Glomerular visceral epithelial cell (primary cell): Measurements from ENCODE around the gene CD99L2.
"Not testable (repeated sequence)": the region's sequence is repeated elsewhere in the genome, so short reads cannot be mapped to it uniquely, and the experiment has no call there.

ENCODE experiments used
- DNase-seq: peaks from one replicate; pipeline ENCODE4 v3.0.0-alpha.2; 2016; ENCODE audit errors: extremely low spot score

The CD99L2 gene

GRCh38 chrX:150897421-150898320 lies 797 bp downstream of the CD99L2 start:
- DNase-seq, result peak; percentile 7

DNA sequence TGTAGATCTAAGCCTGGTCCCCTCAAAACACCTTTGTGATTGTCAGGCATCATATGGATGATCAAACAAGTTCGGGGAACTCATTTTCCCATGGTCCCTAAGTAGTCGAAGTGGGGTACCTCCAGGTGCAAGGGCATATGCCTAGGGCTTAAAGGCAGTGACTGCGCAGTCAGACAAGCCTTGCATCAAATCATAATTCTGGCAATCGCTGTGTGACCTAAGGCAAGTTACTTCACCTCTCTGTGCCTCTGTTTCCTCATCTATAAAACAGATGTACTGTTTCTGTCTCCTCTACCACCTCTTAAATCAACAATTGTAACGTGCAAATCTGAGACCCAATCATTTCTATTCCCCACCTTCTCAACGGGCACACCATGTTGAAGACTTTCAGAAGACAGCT lies 1.8 kb downstream of the CD99L2 start:
- DNase-seq, result no peak

DNA sequence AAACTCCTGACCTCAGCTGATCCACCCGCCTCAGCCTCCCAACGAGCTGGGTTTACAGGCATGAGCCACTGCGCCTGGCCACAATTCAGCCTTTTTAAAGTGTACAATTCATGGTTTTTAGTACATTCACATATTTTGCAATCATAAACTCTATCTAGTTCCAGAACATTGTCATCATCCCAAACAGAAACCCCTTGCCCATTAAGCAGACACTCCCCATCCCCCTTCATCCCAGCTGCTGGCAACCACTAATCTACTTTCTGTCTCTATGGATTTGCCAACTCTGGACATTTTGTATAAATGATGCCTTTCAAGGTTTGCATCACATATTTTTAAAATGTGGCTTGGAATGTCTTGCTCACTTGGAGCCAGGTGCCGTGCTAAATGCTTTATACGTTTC lies 4.5 kb downstream of the CD99L2 start:
- no peak for DNase-seq

GRCh38 chrX:150889131-150889530 lies 9.3 kb downstream of the CD99L2 start:
- DNase-seq, result no peak

- peak; percentile 22 for DNase-seq
Measured at GRCh38 chrX:150887906-150888465, 10.5 kb downstream of the CD99L2 start.

GRCh38 chrX:150887268-150887667 lies 11.2 kb downstream of the CD99L2 start:
- not testable (repeated sequence) for DNase-seq

DNA sequence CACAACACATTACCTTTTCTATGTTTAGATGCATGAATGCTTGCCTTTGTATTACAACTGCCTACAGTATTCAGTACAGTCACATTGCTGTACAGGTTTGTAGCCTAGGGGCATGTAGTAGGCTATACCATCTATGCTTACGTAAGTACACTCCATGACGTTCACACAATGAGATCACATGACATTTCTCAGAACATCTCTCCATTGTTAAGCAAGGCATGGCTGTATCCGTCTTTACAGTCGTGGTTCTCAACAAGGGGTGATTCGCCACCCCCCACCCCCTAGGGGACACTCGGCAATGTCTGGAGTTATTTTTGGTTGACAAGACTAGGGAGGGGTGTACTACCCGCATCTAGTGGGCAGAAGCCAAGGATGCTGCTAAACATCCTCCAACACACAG lies 12.1 kb downstream of the CD99L2 start:
- DNase-seq, result no peak

DNA sequence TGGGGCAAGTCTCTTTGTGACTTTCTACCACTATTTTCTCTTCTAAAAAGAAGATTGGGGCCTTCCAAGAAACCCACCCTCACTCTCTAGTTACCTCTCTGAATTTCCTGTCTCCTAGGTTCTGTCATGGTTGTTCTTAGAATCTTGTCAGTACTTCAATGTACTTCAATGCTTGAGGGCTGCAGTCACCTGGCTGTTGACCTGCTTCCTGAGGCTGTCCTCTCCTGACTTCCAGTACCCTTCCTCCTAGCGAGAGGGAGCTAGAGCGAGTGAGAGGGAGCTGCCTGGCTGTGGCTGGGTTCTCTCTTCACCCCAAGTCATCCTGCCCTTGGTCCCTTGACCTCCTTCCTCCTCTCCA lies 17.7 kb downstream of the CD99L2 start:
- DNase-seq, result no peak

DNA sequence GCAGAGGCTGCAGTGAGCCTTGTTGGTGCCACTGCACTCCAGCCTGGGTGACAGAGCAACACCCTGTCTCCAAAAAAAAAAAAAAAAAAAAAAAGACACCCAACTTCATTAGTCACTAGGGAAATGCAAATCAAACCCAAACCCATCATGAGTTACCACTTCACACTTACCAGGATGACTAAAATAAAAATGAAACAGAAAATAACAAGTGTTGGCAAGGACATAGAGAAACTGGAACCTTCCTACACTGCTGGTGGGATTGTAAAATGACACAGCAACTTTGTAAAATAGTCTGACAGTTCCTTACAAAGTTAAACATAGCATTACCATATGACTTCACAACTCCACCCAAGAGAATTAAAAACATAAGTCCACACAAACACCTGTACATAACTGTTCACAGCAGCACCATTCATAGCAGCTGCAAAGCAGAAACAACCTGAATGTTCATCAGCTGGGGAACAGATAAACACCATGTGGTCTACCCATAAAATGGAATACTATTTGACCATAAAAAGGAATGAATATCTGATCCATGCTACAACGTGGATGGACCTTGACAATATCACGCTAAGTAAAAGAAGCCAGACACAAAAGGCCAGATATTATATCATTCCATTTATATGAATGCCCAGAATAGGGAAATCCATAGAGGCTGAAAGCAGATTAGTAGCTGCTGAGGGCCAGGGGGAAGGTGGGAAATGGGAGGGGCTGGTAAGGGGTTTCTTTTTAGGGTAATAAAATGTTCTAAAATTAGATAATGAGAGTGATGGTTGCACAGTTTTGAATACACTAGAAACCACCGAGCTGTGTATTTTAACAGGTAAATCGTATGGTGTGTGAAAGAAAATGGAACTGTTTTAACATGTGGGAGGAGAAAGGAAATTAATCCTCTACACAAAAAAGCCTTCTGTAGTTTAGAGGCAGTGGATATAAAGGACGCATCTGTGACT lies 18.3 kb downstream of the CD99L2 start:
- no peak for DNase-seq

- not testable (repeated sequence) for DNase-seq
Measured at GRCh38 chrX:150875621-150876020, 22.8 kb downstream of the CD99L2 start.

DNA sequence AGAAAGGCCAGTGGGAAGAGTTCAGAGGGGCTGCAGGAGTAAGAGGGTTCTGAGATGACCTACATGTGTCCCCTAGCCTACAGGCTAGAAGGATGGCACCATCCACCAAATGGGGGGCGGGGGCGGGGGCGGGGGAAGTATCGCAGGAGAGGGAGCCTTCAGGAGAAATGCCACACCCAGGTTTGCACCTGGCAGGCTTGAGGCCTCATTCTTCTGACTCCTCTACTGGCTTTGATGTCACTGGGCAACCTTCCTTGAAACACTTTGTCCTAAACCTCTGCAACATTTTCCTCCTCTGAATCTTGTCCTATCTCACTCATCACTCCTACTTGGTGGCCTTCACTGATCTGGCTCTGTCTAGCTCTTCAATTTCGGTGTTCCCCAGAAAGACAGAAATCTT lies 24.0 kb downstream of the CD99L2 start:
- no peak for DNase-seq

- DNase-seq, result peak; percentile 1
Measured at GRCh38 chrX:150873616-150874015, 24.9 kb downstream of the CD99L2 start.

- no peak for DNase-seq
Measured at GRCh38 chrX:150872773-150873336, 25.6 kb downstream of the CD99L2 start.

GRCh38 chrX:150871341-150871811 lies 27.1 kb downstream of the CD99L2 start:
- DNase-seq, result no peak

- no peak for DNase-seq
Measured at GRCh38 chrX:150870487-150871340, 27.8 kb downstream of the CD99L2 start.

DNA sequence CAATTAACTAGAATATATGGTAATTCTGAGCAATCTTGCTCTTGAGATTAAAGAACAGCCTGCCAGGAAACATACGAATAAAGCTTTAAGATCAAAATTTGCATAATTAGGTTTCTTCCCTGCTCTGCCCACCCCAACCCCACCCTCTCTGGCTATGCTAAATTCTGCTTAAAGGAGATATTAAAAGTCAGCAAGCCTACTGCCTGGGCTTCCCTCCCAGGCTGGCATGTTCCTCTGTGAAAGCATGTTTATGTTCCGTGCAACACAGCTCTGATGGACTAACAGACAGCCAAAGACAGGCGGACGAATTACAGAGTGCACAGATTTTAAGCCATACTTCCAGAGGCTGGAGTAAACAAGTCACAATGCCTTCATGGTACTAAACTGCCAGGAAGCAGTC lies 28.4 kb downstream of the CD99L2 start:
- no peak for DNase-seq

- no peak for DNase-seq
Measured at GRCh38 chrX:150869450-150869849, 29.0 kb downstream of the CD99L2 start.

GRCh38 chrX:150868625-150869024 lies 29.8 kb downstream of the CD99L2 start:
- no peak for DNase-seq

- no peak for DNase-seq
Measured at GRCh38 chrX:150864127-150864526, 34.3 kb downstream of the CD99L2 start.

DNA sequence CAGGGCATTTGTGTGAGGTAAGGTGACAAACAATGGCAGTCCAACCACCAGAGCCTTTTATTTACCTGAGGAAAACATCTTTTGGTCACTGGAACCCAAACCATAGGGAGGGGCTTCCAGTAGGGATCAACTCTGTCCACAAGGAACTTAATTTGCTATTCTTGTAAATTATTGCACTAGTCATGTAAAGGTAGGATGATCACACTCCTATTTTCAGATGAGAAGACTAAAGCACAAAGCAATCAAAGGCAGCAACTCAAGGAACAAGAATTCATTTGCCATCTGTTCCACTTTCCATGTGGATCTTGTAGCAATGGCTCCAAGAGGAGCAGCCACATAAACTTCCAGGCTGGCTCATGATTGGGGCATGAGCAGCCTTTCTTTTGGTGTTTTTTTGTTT lies 35.3 kb downstream of the CD99L2 start:
- DNase-seq, result no peak

GRCh38 chrX:150857453-150857852 lies 41.0 kb downstream of the CD99L2 start:
- DNase-seq, result no peak
